GM18861 (cell line): ENCODE results near the gene HBQ1.
"Not testable (repeated sequence)": the region's sequence is repeated elsewhere in the genome, so short reads cannot be mapped to it uniquely, and the experiment has no call there.

Experiments
- ATAC-seq: cut with Tn5 transposase; IDR thresholded peaks from one replicate; pipeline ENCODE4 v1.9.1; 2021; ENCODE audit not compliant: unreplicated experiment

HBQ1 gene

DNA sequence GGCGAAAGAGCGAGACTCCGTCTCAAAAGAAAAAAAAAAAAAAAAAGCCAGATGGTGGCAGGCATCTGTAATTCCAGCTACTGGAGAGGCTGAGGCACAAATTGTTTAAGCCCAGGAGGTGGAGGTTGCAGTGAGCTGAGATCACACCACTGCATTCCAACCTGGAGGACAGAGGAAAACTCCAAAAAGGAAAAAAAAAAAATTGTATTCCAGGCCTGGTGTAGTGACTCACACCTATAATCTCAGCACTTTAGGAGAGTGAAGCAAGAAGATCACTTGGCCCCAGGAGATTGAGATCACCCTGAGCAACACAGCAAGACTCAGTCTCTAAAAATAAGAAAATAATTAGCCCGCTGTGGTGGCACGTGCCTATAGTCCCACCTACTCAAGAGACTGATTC lies 20.1 kb downstream of the HBQ1 start:
- ATAC-seq = no peak

DNA sequence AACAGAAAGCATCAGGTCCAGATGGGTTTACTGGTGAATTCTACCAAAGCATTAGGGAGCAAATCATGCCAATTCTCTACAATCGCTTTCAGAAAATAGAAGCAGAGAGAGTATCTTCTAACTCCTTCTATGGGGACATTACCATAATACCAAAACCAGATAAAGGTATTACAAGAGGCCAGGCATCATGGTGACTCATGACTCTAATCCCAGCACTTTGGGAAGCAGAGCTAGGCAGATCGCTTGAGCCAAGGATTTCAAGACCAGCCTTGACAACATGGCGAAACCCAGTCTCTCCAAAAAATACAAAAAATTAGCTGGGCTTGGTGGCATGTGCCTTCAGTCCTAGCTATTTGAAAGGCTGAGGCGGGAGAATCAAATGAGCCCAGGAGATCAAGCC lies 23.0 kb downstream of the HBQ1 start:
- no peak for ATAC-seq

- not testable (repeated sequence) for ATAC-seq
Measured at GRCh38 chr16:204046-204445, 23.8 kb downstream of the HBQ1 start.

GRCh38 chr16:209359-209758 lies 29.1 kb downstream of the HBQ1 start:
- ATAC-seq = not testable (repeated sequence)

DNA sequence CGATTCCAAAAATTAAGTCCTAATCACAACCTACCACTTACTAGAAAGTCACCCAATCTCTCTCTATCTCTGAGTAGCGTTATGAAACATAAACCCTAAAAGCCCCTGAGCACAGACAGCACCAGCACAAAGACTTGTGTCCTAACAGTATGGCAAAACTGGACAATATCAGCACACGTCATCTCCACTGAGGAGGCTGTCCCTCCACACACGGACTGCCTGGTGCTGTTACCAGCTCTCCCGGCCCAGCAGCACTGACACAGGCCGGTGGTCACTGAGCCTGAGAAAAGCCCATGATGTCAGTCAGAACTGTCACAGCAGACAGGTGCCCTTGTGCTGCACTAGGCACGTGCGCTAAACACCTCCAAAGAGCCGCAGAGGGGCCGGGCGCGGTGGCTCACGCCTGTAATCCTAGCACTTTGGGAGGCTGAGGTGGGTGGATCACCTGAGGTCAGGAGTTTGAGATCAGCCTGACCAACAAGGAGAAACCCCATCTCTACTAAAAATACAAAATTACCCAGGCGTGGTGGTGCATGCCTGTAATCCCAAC lies 31.4 kb downstream of the HBQ1 start:
- not testable (repeated sequence) for ATAC-seq

- no peak for ATAC-seq
Measured at GRCh38 chr16:212999-213398, 32.7 kb downstream of the HBQ1 start.

DNA sequence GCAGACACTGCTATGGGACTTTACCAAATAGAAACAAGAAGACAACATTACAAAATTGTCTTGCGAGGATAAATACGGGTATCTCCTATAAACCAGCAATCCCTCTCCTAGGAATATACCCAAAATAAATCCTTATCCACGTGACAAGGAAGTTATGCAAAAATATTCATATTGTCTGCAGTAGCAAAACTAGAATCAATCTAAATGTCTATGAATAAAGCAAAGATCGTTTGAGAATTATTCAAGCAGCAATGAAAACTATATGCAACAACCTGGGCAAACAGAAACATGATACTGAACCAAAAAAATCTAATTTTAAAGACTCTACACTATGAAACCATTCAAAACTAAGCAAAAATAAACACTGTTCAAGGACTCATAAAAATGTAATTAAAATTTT lies 39.8 kb downstream of the HBQ1 start:
- no peak for ATAC-seq

DNA sequence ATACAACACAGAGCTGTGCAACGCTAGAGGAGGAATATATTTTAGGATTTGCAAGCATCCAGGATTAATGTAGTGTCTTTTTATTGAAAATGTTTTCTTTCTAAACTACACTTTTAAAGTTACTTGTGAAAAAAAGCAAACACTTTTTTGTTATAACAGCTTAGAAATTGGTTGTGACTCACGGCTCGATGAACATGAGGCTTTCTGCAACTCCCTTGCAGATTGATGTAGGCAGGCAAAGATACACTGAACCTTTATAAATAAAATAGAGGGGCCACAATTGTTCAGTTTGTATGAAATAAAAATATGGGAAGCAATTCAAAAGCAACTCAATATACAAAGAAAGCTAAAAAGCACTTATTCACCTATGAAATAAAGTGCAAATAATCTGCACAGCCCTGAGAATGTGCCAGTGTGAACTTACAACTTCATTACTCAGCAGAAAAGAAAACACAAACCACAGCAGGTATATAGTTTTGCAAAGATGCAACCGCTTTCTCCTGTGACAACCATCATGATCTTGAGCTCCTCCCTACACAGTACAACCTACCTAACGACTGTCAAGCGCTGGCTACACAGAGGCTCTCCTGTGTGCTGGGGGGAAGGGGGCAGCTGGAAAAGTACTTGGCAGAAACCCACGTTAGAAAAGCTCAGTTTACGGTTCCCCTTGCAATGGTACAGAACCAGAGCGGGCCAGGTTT lies 48.0 kb downstream of the HBQ1 start:
- ATAC-seq = no peak

DNA sequence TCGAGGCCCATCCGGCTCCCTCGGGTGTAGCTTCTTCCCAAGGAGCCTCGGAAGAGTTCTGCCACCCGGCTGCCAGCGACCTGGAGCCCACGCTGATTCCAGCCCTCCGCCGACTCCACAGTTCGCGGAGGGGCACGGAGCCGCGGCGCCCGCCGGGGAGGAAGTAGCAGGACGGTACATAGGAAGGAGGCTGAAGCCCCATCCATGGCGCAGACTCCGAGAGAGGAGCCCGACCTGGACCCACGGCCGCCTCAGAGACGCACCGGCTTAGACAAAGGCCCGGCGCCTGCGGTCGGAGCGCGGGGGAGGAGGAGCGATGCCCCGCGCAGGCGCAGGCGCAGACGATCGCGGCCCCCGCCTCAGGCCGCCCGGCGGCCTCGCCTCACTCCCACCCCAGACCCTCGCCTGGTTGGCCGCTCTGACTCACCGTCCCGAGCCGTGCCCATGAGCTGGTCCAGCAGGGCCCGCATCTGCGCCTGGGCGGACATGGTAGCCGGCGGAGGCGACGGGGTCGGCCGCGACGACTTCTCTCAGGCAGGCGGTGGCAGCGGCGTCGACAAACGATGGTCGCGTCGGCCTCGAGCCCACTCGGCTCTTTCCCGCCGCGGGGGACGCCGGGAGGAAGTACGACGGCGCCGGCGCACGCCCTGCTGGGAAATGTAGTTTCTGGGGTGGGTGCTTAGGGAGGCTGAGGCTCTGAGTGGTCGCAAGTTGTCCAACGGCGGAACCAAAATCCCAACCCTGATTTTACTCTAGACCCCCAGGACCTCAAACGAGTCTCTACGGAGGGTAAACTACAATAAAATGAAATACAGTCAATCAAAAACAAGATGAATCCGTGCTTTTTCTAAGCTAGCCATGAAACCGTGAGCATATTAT lies 48.8 kb downstream of the HBQ1 start, which contains the start of gene LUC7L:
TSS of gene LUC7L (minus strand) at position 598 of the 879 bp plus-strand sequence. CDS start at position 488, 110 bp downstream.
- ATAC-seq = peak; percentile 71

DNA sequence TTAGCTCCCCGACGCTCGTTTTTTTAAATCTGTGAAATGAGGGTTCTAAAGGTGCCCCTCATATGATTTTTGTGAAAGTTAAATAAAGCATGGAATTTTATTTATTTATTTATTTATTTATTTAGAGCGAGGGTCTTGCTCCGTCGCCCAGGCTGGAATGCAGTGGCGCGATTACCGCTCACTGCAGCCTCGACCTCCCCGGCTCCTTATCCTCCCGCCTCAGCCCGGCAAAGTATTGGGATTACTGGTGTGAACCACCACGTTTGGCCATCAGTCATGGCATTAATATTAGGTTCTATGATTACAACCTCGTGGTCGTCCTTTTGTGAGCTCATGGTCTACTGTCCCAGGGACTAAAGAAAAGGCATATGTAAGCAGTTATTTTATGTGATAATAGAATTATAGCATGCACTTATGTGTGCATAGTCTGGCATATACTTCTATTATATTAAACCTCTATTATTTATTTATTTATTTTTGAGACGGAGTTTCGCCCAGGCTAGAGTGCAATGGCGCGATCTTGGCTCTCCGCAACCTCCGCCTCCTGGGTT lies 49.5 kb downstream of the HBQ1 start:
- ATAC-seq = no peak

DNA sequence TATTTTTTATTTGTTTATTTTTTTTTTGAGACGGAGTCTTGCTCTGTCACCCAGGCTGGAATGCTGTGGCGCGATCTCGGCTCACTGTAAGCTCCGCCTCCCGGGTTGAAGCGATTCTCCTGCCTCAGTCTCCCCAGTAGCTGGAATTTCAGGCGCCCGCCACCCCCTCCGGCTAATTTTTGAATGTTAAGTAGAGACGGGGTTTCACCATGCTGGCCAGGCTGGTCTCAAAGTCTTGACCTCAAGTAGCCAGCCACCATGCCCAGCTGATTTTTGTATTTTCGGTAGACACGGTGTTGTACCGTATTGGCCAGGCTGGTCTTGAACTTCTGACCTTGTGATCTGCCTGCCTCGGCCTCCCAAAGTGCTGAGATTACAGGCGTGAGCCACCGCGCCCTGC lies 50.1 kb downstream of the HBQ1 start:
- not testable (repeated sequence) for ATAC-seq
